Right lobe of liver (tissue), 6 donors: ENCODE measurements around the gene SLC39A7. TPM values are rescaled to one million over a fixed set of nuclear protein-coding genes. Genes with fewer than 3 reads are reported as not detected.
A peak's percentile ranks its signal among the peaks of the same experiment; 100 is the strongest.

ENCODE experiments used
- ATAC-seq, 4 donors: fragments of 200-7000 bp; cut with Tn5 transposase; one replicate each; pipeline ENCODE4 v1.9.1; 2020; ENCODE audit warnings: mild to moderate bottlenecking in 4 of 4, moderate library complexity in 4 of 4
- DNase-seq, 3 donors: peaks; one replicate each; pipeline ENCODE4 v3.0.0-alpha.2; 2020
- H3K27ac ChIP-seq, 3 donors: fragments of 200-600 bp; one replicate each; pipeline ENCODE4 v1.8.0; 2022
- H3K27me3 ChIP-seq, 2 donors: fragments of 200-600 bp; one replicate each; pipeline ENCODE4 v1.8.0; 2022
- H3K36me3 ChIP-seq, 4 donors: fragments of 200-600 bp; sonication (generic) in 1 of 4; one replicate each; pipeline versions ENCODE4 v1.5.1 to v1.8.0; 2017 to 2022; ENCODE audit warnings: control low read depth in 1 of 4
- H3K4me1 ChIP-seq, 4 donors: fragments of 200-600 bp; sonication (generic) in 1 of 4; one replicate each; pipeline versions ENCODE4 v1.5.1 to v1.8.0; 2017 to 2022; ENCODE audit warnings: control low read depth in 1 of 4
- H3K4me3 ChIP-seq, 3 donors: fragments of 200-600 bp; one replicate each; pipeline ENCODE4 v1.8.0; 2022
- H3K9me3 ChIP-seq, 4 donors: fragments of 200-600 bp; sonication (generic) in 1 of 4; one replicate each; pipeline versions ENCODE4 v1.5.1 to v1.8.0; 2017 to 2022; ENCODE audit warnings: control low read depth in 1 of 4
- POLR2A ChIP-seq: fragments of 450-650 bp; IDR thresholded peaks from one replicate; pipeline ENCODE4 v1.6.1; 2017; ENCODE audit warnings: antibody characterized with exemption, mild to moderate bottlenecking
- WGBS: methylation state at CpG from one replicate; pipeline ENCODE4 v1.1.6; 2018; ENCODE audit warnings: low coverage, low lambda C conversion rate; ENCODE audit not compliant: insufficient coverage; ENCODE audit errors: missing lambda C conversion rate; 5-methylcytosine and 5-hydroxymethylcytosine counted together
- intact Hi-C, 2 donors: fragments of 100-400 bp; cut with DNase I; formaldehyde crosslinking; loops; one replicate each; pipeline versions ENCODE4 v1.11.2 to v1.14.1; 2022
- total RNA-seq, 6 experiments: library from RNA; depleted of rRNA in 2 of 6; stranded (reverse); fragments of >200 nt in 2 of 6; fragmentation: NEBNext Ultra II Directional in 3 of 6; extraction: Animal tissue kit (Norgen Biotek cat#: 25700) in 3 of 6; gene quantifications; one replicate each; pipeline versions ENCODE4 v1.1.0 to v1.2.4, GENCODE V29; 2016 to 2023
- TF ChIP-seq, protein P1 (sequence below), 4 donors: fragments of 200-600 bp in 3 of 4; fragments of 450-650 bp in 1 of 4; IDR thresholded peaks; one replicate each; pipeline versions ENCODE4 v1.5.1 to v1.8.0; 2016 to 2022; ENCODE audit warnings: antibody characterized with exemption in 4 of 4, mild to moderate bottlenecking in 2 of 4
- donor health status: DM: no; HTN: yes; CAD: no.
- donor health status: DM: no; HTN: no; CAD: no.
- donor health status: DM: no; HTN: no; CAD: no.
- donor health status: DM: no; HTN: yes; CAD: no.
- donor health status: DM: no; HTN: yes; CAD: no.

The SLC39A7 gene
- total RNA-seq, 6 experiments from 2014 or later, result 33.5 to 61.4 (median 50.1) TPM

DNA sequence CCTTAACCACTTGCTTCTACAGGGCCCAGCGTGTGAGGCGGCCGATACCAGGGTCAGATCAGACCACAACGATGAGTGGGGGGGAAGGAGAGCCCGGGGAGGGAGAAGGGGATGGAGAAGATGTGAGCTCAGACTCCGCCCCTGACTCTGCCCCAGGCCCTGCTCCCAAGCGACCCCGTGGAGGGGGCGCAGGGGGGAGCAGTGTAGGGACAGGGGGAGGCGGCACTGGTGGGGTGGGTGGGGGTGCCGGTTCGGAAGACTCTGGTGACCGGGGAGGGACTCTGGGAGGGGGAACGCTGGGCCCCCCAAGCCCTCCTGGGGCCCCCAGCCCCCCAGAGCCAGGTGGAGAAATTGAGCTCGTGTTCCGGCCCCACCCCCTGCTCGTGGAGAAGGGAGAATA, 10.5 kb downstream of the SLC39A7 start:
- no peak for TF ChIP-seq POLR2A
- TF ChIP-seq, protein P1, sequence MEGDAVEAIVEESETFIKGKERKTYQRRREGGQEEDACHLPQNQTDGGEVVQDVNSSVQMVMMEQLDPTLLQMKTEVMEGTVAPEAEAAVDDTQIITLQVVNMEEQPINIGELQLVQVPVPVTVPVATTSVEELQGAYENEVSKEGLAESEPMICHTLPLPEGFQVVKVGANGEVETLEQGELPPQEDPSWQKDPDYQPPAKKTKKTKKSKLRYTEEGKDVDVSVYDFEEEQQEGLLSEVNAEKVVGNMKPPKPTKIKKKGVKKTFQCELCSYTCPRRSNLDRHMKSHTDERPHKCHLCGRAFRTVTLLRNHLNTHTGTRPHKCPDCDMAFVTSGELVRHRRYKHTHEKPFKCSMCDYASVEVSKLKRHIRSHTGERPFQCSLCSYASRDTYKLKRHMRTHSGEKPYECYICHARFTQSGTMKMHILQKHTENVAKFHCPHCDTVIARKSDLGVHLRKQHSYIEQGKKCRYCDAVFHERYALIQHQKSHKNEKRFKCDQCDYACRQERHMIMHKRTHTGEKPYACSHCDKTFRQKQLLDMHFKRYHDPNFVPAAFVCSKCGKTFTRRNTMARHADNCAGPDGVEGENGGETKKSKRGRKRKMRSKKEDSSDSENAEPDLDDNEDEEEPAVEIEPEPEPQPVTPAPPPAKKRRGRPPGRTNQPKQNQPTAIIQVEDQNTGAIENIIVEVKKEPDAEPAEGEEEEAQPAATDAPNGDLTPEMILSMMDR (IDR thresholded peaks at IDR 0.05), result no peak
- ATAC-seq, result no peak
- intact Hi-C loops, result no loop called here

DNA sequence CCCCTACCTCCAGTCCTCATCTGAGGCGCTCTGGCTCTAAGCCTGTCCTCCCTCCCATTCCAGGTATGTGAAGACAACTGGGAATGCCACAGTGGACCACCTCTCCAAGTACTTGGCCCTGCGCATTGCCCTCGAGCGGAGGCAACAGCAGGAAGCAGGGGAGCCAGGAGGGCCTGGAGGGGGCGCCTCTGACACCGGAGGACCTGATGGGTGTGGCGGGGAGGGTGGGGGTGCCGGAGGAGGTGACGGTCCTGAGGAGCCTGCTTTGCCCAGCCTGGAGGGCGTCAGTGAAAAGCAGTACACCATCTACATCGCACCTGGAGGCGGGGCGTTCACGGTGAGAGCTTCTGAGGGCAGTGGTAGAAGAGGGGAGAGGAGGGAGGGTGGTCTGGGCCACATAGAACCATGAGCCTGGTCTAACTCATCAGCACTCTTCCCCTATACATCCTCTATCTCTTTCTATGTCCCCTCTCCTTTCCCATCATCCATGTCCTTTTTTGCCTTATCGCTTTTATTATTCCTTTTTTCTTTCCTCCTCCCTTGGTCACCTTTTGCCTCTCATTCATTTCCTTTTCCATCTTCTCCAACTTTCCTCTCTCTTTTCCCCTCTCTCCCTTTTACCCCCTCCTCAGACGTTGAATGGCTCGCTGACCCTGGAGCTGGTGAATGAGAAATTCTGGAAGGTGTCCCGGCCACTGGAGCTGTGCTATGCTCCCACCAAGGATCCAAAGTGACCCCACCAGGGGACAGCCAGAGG, 11.2 kb downstream of the SLC39A7 start:
- ATAC-seq, result no peak
- DNase-seq, result peak in 2 of 3 donors; percentile 12 to 24
- no peak for TF ChIP-seq POLR2A
- TF ChIP-seq, protein P1 (IDR thresholded peaks at IDR 0.05), result no peak
- H3K4me3 ChIP-seq, result no peak overlapping the region
- H3K9me3 ChIP-seq, result no peaks in the 10 kb centered on the region
- no peak overlapping the region for H3K27ac ChIP-seq
- 89% methylated on average over 10 of the region's 18 CpGs for WGBS
- H3K36me3 ChIP-seq, result peaks cover 0 to 14% (median 5%) of the 10 kb centered on the region in 4 donors
- H3K4me1 ChIP-seq, result peaks cover 0 to 16% (median 0%) of the 10 kb centered on the region in 4 donors
- H3K27me3 ChIP-seq, result no peaks in the 10 kb centered on the region
- intact Hi-C loops, result no loop called here

More for the DNA sequence above, 10.5 kb downstream of the SLC39A7 start:
- peaks cover 0 to 14% (median 5%) of the 10 kb centered on the region in 4 donors for H3K36me3 ChIP-seq
- 78% methylated on average over 9 of the region's 17 CpGs for WGBS
- no peak overlapping the region for H3K4me3 ChIP-seq
- H3K27me3 ChIP-seq, result no peaks in the 10 kb centered on the region
- no peaks in the 10 kb centered on the region for H3K9me3 ChIP-seq
- DNase-seq, result no peak
- H3K27ac ChIP-seq, result no peak overlapping the region
- peaks cover 0 to 16% (median 0%) of the 10 kb centered on the region in 4 donors for H3K4me1 ChIP-seq

DNA sequence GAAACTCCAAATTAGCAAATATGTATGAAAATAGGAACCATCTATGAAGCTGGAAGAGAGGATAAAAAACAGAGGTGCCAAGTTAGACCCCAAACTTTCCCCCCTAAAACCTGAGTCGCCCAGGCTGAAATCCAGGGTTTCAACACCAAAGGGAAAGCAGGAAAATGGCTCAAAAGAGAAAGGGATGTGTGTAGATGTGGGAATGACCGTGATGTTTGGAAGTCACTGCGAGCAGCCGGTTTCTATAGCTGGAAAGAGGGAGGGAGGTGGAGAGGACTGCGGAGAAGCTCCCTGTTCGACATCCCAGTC, 12.1 kb downstream of the SLC39A7 start:
- Histone ChIP-seq H3K4me3 (peak overlapping the region in 2 of 3 donors; percentile 20 to 32), H3K9me3 (no peaks in the 10 kb centered on the region), H3K4me1 (peaks cover 0 to 16% (median 0%) of the 10 kb centered on the region in 4 donors), H3K27me3 (no peaks in the 10 kb centered on the region), H3K36me3 (peaks cover 0 to 14% (median 5%) of the 10 kb centered on the region in 4 donors), H3K27ac (no peak overlapping the region)
- ATAC-seq (no peak), DNase-seq (no peak)
- whole genome bisulfite sequencing, result 2% methylated on average over 6 of the region's 6 CpGs
- TF ChIP-seq POLR2A, result no peak
- TF ChIP-seq, protein P1 (IDR thresholded peaks at IDR 0.05), result no peak
- intact Hi-C loops, result no loop called here

DNA sequence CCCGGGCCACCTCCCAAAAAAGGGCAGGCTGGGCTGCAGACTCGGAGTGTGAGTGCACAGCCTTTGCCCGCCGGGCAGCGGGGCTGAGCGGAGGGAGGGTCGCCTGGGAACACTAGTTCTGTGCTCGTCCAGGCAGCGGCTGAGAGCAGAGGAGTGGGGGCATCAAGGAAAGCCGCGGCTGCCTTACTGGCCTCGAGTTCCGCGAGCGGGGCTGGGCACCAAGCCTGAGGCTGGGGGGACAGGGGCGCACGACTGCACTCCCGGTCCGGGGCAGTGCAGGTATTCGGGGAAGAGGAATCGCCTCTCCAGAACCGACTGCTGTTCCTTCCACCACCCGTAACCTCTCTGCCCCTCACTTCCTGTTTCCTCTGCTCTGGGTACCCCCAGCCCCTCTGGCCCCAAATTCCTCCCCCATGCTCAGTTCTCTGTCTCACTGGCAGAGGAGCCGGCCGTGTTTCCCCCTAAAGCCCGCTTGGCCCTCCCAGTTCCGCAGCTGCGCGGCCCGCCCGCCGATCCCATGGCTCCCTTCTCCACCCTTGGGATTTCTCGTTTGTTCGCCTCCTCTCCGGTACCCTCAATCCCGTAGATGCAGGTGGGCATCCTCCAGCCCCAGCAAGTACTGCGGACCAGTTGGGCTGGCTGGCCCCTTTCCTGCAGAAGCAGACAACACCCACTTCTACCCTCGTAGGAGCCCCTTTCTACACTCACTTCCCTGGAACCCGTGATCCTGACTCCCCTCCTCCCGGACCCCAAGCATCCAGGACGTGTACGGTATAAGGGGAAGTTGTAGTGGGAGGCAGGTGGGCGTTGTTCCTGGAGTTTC, 12.7 kb downstream of the SLC39A7 start:
- no peak overlapping the region for H3K27ac ChIP-seq
- intact Hi-C loops, result no loop called here
- TF ChIP-seq, protein P1 (IDR thresholded peaks at IDR 0.05), result no peak
- TF ChIP-seq POLR2A, result peak; percentile 40
- peak overlapping the region; percentile 5 to 32 (median 20) for H3K4me3 ChIP-seq
- peaks cover 0 to 14% (median 5%) of the 10 kb centered on the region in 4 donors for H3K36me3 ChIP-seq
- peak in 2 of 3 donors; percentile 32 to 43 for DNase-seq
- H3K27me3 ChIP-seq, result no peaks in the 10 kb centered on the region
- WGBS, result 2% methylated on average over 28 of the region's 43 CpGs
- peaks cover 0 to 16% (median 0%) of the 10 kb centered on the region in 4 donors for H3K4me1 ChIP-seq
- ATAC-seq, result peak; percentile 8 to 47 (median 36)
- no peaks in the 10 kb centered on the region for H3K9me3 ChIP-seq
